OCI-LY7 (cell line): ENCODE results near the gene DDX42.

ENCODE experiments used
- EZH2phosphoT487 ChIP-seq: fragments of 200-600 bp; sonication (generic); IDR thresholded peaks from 2 replicates; pipeline ENCODE4 v1.6.1; 2018; ENCODE audit warnings: low read depth, borderline replicate concordance, mild to moderate bottlenecking, mixed run types, antibody characterized with exemption, low read length, moderate library complexity, mixed read lengths
- TF ChIP-seq, protein P1 (sequence below): fragments of 200-600 bp; sonication (generic); conservative IDR thresholded peaks from 2 replicates; pipeline ENCODE4 v1.5.1; 2014; ENCODE audit warnings: mild to moderate bottlenecking, antibody characterized with exemption, low read length, moderate library complexity, mixed read lengths

GRCh38 chr17:63741143-63741407, 32.9 kb upstream of the DDX42 start:
- TF ChIP-seq, protein P1, sequence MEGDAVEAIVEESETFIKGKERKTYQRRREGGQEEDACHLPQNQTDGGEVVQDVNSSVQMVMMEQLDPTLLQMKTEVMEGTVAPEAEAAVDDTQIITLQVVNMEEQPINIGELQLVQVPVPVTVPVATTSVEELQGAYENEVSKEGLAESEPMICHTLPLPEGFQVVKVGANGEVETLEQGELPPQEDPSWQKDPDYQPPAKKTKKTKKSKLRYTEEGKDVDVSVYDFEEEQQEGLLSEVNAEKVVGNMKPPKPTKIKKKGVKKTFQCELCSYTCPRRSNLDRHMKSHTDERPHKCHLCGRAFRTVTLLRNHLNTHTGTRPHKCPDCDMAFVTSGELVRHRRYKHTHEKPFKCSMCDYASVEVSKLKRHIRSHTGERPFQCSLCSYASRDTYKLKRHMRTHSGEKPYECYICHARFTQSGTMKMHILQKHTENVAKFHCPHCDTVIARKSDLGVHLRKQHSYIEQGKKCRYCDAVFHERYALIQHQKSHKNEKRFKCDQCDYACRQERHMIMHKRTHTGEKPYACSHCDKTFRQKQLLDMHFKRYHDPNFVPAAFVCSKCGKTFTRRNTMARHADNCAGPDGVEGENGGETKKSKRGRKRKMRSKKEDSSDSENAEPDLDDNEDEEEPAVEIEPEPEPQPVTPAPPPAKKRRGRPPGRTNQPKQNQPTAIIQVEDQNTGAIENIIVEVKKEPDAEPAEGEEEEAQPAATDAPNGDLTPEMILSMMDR: no peak
- TF ChIP-seq EZH2phosphoT487: no peak
